Measurements from ENCODE around the gene CAPN9.

DNA sequence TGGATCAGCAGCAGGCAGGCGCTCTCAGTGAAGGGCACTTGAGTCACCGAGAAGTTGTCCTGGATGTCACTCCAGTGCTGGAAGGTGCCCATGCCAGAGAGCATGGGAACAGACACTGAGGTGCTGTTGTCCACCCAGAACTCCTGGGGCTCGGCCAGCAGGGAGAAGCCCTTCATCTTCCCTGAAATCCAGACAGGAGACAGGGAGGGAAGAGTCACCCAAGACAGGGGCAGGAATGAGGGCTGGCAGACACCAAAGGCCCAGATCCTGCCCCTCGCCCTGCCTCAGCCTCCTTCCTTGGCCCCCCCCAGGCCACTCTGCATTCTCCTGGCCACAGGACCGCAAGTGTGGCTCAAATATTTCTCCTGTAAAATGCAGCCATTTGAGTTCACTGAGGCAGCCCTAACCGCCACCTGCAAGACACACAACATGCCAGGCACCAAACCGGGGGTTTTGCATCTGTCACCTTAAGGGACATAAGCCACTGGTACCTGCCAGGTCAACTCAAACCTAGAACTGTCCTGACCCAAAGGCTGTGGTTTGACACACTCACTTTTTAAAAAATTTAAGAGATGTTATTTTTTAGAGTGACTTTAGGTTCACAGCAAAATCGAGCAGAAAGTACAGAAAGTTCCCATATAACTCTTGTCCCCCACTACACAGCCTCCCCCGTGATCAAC lies 41.0 kb upstream of the CAPN9 start:
- no peak for TF ChIP-seq POLR2A (IDR thresholded peaks at IDR 0.05; ENCODE audit: low read depth, low read length)
- no peak for TF ChIP-seq POLR2AphosphoS5 (IDR thresholded peaks at IDR 0.05; ENCODE audit: low read depth, low read length)
- no peak for TF ChIP-seq TAF1 (IDR thresholded peaks at IDR 0.05; ENCODE audit: borderline replicate concordance, low read depth, low read length)

Measured in GM12892 (cell line).